Adipocyte (in vitro differentiated cells): Measurements from ENCODE around the gene LAMB3.
"Not testable (repeated sequence)": the region's sequence is repeated elsewhere in the genome, so short reads cannot be mapped to it uniquely, and the experiment has no call there.

Experiments used
- DNase-seq: peaks from one replicate; pipeline ENCODE4 v3.0.0-alpha.2; 2015; ENCODE audit warnings: low read depth
- H3K27me3 ChIP-seq: replicated peaks from 2 replicates; pipeline ENCODE4 v1.7.0; 2013; ENCODE audit warnings: mild to moderate bottlenecking, low read length, moderate library complexity; ENCODE audit not compliant: control insufficient read depth, insufficient read depth
- H3K36me3 ChIP-seq: 2 replicates; pipeline ENCODE4 v1.7.0; 2013; ENCODE audit warnings: low read length, mild to moderate bottlenecking, moderate library complexity; ENCODE audit not compliant: control insufficient read depth, insufficient read depth, severe bottlenecking
- H3K4me1 ChIP-seq: 2 replicates; pipeline ENCODE4 v1.7.0; 2013; ENCODE audit warnings: mild to moderate bottlenecking, low read length, moderate library complexity; ENCODE audit not compliant: control insufficient read depth, insufficient read depth
- H3K4me3 ChIP-seq: 2 replicates; pipeline ENCODE4 v1.7.0; 2013; ENCODE audit warnings: mild to moderate bottlenecking, low read length, moderate library complexity
- H3K9ac ChIP-seq: 2 replicates; pipeline ENCODE4 v1.7.0; 2013; ENCODE audit warnings: mild to moderate bottlenecking, low read length, moderate library complexity
- H3K9me3 ChIP-seq: 2 replicates; pipeline ENCODE4 v1.7.0; 2013; ENCODE audit warnings: mild to moderate bottlenecking, low read length, moderate library complexity; ENCODE audit not compliant: control insufficient read depth

LAMB3 gene

DNA sequence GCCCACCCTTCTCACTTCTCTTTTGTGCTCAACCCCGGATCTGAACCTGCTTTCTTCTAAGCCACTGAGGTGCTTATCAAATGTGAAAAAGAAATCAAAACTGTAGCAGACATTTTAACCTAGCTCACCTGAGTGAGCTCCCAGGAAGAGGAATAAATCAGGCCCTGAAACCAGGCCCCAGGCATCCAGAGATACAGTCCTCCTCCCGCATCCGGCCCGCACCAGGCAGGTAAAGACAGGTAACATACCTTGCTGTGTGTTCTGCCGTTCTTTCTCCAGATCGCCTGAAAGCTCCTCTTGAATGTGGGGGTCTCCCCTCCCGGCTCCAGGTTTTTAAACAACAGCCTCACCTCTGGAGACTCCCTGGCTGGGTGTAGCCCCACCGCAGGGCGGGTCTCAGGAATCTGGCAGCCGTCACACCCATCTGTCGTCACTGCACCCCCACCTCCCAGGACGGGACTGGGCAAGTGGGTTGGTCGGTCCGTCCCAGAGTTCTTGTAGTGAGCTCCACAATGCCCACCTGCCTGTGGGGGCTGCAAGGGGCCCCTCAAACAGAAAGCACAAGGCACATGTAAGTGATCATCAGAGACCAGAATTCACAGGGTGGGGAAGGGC lies at the start of gene LAMB3:
Gene LAMB3 (minus strand): TSS at position 305 of the 615 bp plus-strand sequence. CDS start 1,481 bp downstream, outside the sequence.
- peaks cover 42% of the 10 kb centered on the region for H3K4me1 ChIP-seq
- no peaks in the 10 kb centered on the region for H3K9me3 ChIP-seq
- H3K4me3 ChIP-seq: no peak within 1 kb of the TSS

DNA sequence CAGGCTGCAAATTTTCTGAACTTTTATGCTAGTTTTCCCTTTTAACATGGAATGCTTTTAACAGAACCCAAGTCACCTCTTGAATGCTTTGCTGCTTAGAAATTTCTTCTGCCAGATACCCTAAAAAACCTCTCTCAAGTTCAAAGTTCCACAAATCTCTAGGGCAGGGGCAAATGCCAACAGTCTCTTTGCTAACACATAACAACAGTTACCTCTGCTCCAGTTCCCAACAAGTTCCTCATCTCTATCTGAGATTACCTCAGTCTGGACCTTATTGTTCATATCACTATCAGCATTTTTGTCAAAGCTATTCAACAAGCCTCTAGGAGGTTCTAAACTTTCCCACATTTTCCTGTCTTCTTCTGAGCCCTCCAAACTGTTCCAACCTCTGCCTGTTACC lies 48.5 kb upstream of the LAMB3 start:
- H3K27me3 ChIP-seq, H3K36me3 ChIP-seq, H3K4me3 ChIP-seq, H3K9me3 ChIP-seq, H3K9ac ChIP-seq, DNase-seq: not testable (repeated sequence)
- peaks cover 27% of the 10 kb centered on the region for H3K4me1 ChIP-seq

More for the DNA sequence above, at the start of gene LAMB3:
- Histone ChIP-seq H3K36me3 (no peaks in the 10 kb centered on the region), H3K9ac (no peak within 1 kb of the TSS), H3K27me3 (no peaks in the 10 kb centered on the region)
- DNase-seq: no peak

GRCh38 chr1:209697126-209697525 lies 44.9 kb upstream of the LAMB3 start:
- Histone ChIP-seq H3K36me3 (no peaks in the 10 kb centered on the region), H3K27me3 (peaks cover 3% of the 10 kb centered on the region), H3K9me3 (no peaks in the 10 kb centered on the region), H3K4me3 (no peak overlapping the region), H3K9ac (no peak overlapping the region), H3K4me1 (peaks cover 14% of the 10 kb centered on the region)
- no peak for DNase-seq

DNA sequence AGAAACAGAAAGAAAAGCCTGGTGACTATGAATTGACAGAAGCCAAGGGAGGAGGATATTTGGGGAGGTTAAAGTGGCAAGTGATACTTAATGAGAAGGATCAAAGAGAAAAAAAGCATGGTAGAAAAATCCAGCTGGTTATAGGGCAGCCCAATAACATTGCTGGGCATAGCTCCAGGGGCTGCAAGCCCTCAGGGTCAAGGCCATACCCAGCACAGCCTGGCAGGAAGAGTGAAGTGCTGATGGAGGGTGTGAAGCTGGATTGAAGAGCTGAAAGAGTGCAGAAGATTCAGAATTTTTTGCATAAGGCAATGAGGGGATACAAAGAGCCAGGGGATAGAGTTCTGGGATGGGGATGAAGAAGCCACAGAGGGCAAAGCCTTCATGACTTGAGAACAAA lies 44.4 kb upstream of the LAMB3 start:
- Histone ChIP-seq H3K36me3 (no peaks in the 10 kb centered on the region), H3K9me3 (no peaks in the 10 kb centered on the region), H3K27me3 (peaks cover 3% of the 10 kb centered on the region), H3K4me3 (no peak overlapping the region), H3K9ac (no peak overlapping the region), H3K4me1 (peaks cover 19% of the 10 kb centered on the region)
- no peak for DNase-seq

- DNase-seq: peak; percentile 93
- H3K4me3 ChIP-seq: no peak overlapping the region
- H3K27me3 ChIP-seq: peaks cover 3% of the 10 kb centered on the region
- no peaks in the 10 kb centered on the region for H3K9me3 ChIP-seq
- no peaks in the 10 kb centered on the region for H3K36me3 ChIP-seq
- peaks cover 32% of the 10 kb centered on the region for H3K4me1 ChIP-seq
- H3K9ac ChIP-seq: peak overlapping the region; percentile 73
Observed at GRCh38 chr1:209692745-209693504, 40.7 kb upstream of the LAMB3 start.

- H3K27me3 ChIP-seq: peaks cover 3% of the 10 kb centered on the region
- H3K9me3 ChIP-seq: no peaks in the 10 kb centered on the region
- no peaks in the 10 kb centered on the region for H3K36me3 ChIP-seq
- no peak for DNase-seq
- H3K9ac ChIP-seq: peak overlapping the region; percentile 73
- no peak overlapping the region for H3K4me3 ChIP-seq
- H3K4me1 ChIP-seq: peaks cover 38% of the 10 kb centered on the region
Observed at GRCh38 chr1:209692296-209692695, 40.1 kb upstream of the LAMB3 start.

- Histone ChIP-seq H3K4me1 (peaks cover 45% of the 10 kb centered on the region), H3K9ac (no peak overlapping the region), H3K27me3 (peaks cover 3% of the 10 kb centered on the region), H3K36me3 (no peaks in the 10 kb centered on the region), H3K9me3 (no peaks in the 10 kb centered on the region), H3K4me3 (no peak overlapping the region)
- no peak for DNase-seq
Observed at GRCh38 chr1:209691237-209691636, 39.0 kb upstream of the LAMB3 start.

GRCh38 chr1:209689477-209689876 lies 37.3 kb upstream of the LAMB3 start:
- H3K9me3 ChIP-seq: no peaks in the 10 kb centered on the region
- H3K4me3 ChIP-seq: no peak overlapping the region
- peaks cover 3% of the 10 kb centered on the region for H3K27me3 ChIP-seq
- peaks cover 49% of the 10 kb centered on the region for H3K4me1 ChIP-seq
- no peak overlapping the region for H3K9ac ChIP-seq
- H3K36me3 ChIP-seq: no peaks in the 10 kb centered on the region
- no peak for DNase-seq

GRCh38 chr1:209688746-209689234 lies 36.6 kb upstream of the LAMB3 start:
- no peak overlapping the region for H3K4me3 ChIP-seq
- no peaks in the 10 kb centered on the region for H3K36me3 ChIP-seq
- no peaks in the 10 kb centered on the region for H3K27me3 ChIP-seq
- H3K4me1 ChIP-seq: peaks cover 49% of the 10 kb centered on the region
- H3K9ac ChIP-seq: no peak overlapping the region
- no peaks in the 10 kb centered on the region for H3K9me3 ChIP-seq
- DNase-seq: peak; percentile 20

DNA sequence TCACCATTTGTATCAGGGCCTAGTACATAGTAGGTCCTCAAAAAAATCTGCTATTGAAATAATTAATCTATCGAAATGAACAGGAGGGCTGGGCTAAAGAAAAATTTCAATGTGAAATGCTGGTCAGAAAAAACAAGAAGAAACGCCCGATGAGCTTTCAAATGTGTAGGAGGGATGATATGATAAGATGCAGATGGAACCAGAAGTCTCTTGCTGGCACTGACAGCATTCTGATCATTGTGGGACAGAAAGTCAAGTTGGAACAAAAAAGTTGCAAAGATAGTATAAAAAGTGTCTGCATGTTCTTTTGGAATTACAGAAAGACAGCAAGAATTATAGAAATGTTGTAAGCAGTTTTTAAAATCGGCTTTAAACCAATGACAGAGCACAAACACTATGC lies 34.1 kb upstream of the LAMB3 start:
- no peaks in the 10 kb centered on the region for H3K27me3 ChIP-seq
- H3K9me3 ChIP-seq: no peaks in the 10 kb centered on the region
- DNase-seq: no peak

DNA sequence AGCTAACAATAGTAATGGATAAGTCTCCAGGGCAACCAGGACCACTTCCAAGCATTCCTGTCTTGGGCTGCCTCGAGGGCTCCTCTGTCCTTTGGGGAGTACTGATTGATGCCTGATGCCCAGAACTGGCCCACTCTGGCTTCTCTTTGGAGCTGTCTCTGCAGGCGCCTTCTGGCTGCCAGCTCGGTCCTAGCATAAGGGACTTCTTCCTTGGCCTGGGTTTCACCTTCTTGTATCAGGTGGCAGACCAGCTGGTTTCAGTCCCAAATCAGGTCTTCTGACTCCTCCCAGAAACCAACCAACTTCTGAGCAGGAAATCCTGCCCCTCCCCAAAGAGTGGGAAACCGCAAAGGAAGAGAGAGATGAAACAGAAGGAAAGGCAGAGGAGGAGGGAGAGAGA lies 33.6 kb upstream of the LAMB3 start:
- H3K27me3 ChIP-seq: no peaks in the 10 kb centered on the region
- H3K9me3 ChIP-seq: no peaks in the 10 kb centered on the region
- H3K4me1 ChIP-seq: peaks cover 35% of the 10 kb centered on the region
- no peak overlapping the region for H3K4me3 ChIP-seq
- no peaks in the 10 kb centered on the region for H3K36me3 ChIP-seq
- H3K9ac ChIP-seq: no peak overlapping the region
- DNase-seq: no peak

More for the DNA sequence above, 34.1 kb upstream of the LAMB3 start:
- Histone ChIP-seq H3K4me1 (peaks cover 35% of the 10 kb centered on the region), H3K4me3 (no peak overlapping the region), H3K36me3 (no peaks in the 10 kb centered on the region), H3K9ac (no peak overlapping the region)
